GM12865 (cell line): ENCODE measurements around the gene RPS18.
A peak's percentile ranks its signal among the peaks of the same experiment; 100 is the strongest.
"Not testable (repeated sequence)": the region's sequence is repeated elsewhere in the genome, so short reads cannot be mapped to it uniquely, and the experiment has no call there.

Source experiments
- DNase-seq: peaks from one replicate; pipeline ENCODE4 v3.0.0; 2010; ENCODE audit warnings: low read depth
- H3K4me3 ChIP-seq: 2 replicates; pipeline ENCODE4 v1.5.1; 2011; ENCODE audit warnings: mild to moderate bottlenecking, low read depth, low read length, control low read depth
- CTCF ChIP-seq: IDR thresholded peaks from 2 replicates; pipeline ENCODE4 v1.5.1; 2011; ENCODE audit warnings: low read length, control low read depth, low read depth, inconsistent platforms; ENCODE audit not compliant: insufficient read depth; ENCODE audit errors: missing control alignments

Gene RPS18

GRCh38 chr6:33277663-33278391 lies 6.0 kb downstream of the RPS18 start:
- no peak for TF ChIP-seq CTCF
- DNase-seq = peak; percentile 74
- peak overlapping the region; percentile 90 for H3K4me3 ChIP-seq

DNA sequence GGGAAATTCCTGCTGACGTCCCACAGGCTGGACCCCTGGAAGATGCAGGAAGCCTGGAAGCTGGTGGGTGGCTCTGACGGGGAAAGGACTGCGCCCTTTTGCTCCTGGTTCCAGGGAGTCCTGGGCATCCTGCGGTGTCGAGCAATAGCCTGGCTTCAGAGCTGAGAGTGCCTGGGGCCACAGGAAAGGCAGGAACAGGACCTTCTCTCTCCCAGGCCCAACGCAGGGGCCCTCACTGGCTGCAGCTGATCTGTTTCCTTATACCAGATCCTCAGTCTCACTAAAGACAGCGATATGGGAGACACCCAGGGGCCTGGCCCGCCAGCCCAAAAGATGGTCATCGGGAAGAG lies 6.5 kb downstream of the RPS18 start:
- no peak for DNase-seq
- H3K4me3 ChIP-seq = peak overlapping the region; percentile 90
- no peak for TF ChIP-seq CTCF

DNA sequence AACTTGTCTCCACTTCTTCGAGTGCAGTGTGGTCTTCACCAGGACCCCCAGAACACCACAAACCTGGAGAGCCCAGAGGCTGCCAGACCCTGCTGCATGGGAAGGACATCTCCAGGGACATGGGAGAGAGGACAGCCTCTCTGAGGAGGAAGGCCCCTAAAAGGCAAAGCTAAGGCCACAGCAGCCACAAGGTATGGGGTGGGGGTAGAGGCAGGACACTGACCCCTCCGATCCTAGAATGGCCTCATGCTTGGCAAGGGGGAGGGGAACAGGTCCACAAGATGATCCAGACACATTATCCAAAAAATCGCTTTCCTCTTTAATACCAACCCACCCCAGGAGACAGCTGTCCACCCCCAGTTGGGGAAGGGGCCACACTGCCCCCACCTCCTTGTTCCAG lies 6.9 kb downstream of the RPS18 start:
- H3K4me3 ChIP-seq = no peak overlapping the region
- no peak for DNase-seq
- no peak for TF ChIP-seq CTCF

GRCh38 chr6:33279257-33279695 lies 7.4 kb downstream of the RPS18 start:
- no peak overlapping the region for H3K4me3 ChIP-seq

DNA sequence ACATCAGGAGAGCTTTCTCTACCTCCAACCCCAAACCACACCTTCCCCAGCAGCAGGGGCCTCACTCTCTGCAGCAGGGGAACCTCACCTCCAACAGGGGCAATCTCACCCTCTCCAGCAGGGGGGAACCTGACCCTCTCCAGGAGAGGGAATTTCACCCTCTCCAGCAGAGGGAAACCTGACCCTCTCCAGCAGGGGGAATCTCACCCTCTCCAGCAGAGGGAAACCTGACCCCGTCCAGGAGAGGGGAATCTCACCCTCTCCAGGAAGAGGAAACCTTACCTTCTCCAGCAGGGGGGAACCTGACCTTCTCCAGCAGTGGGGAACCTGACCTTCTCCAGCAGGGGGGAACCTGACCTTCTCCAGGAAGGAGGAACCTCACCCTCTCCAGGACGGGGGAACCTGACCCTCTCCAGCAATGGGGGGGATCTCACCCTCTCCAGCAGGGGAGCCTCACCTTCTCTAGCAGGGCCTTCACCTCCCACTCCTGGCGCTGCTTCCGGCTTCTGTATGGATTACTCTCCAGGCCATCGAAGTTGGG lies 8.2 kb downstream of the RPS18 start:
- H3K4me3 ChIP-seq = no peak overlapping the region
- TF ChIP-seq CTCF = peak; percentile 35
- DNase-seq = peak; percentile 45

More at GRCh38 chr6:33279257-33279695, 7.4 kb downstream of the RPS18 start:
- no peak for DNase-seq
- TF ChIP-seq CTCF = no peak

- no peak overlapping the region for H3K4me3 ChIP-seq
- no peak for TF ChIP-seq CTCF
- no peak for DNase-seq
Observed at GRCh38 chr6:33280539-33280938, 8.7 kb downstream of the RPS18 start.

GRCh38 chr6:33285214-33285613 lies 13.3 kb downstream of the RPS18 start:
- not testable (repeated sequence) for DNase-seq, H3K4me3 ChIP-seq
